Keratinocyte (primary cell): Measurements from ENCODE around the gene RHBDD1. TPM values are rescaled to one million over a fixed set of nuclear protein-coding genes. Genes with fewer than 3 reads are reported as not detected.

Experiments used
- DNase-seq: peaks from one replicate; pipeline ENCODE4 v3.0.0-alpha.2; 2011; ENCODE audit warnings: low read depth, missing footprints, low spot score
- FAIRE-seq: peaks from 2 replicates; lab custom pipeline; 2011; peaks lifted over from hg19 to GRCh38; lab: Jason Lieb, UNC
- H2AFZ ChIP-seq: 2 replicates; pipeline ENCODE4 v1.6.0; 2012; ENCODE audit warnings: low read length, control low read depth, inconsistent platforms; ENCODE audit not compliant: control insufficient read depth
- H3K27ac ChIP-seq: 2 replicates; pipeline ENCODE4 v1.5.1; 2011; ENCODE audit warnings: low read length; ENCODE audit not compliant: control insufficient read depth, insufficient read depth
- H3K27me3 ChIP-seq: 3 replicates; pipeline ENCODE4 v1.6.0; 2011; ENCODE audit warnings: low read length; ENCODE audit not compliant: control insufficient read depth, insufficient read depth; ENCODE audit errors: extremely low read depth
- H3K36me3 ChIP-seq, 2 experiments: 2 replicates in 1 of 2; 3 replicates in 1 of 2; pipeline ENCODE4 v1.5.1; 2011; ENCODE audit warnings: low read length in 2 of 2, mild to moderate bottlenecking in 1 of 2; ENCODE audit not compliant: control insufficient read depth in 2 of 2, insufficient read depth in 2 of 2; ENCODE audit errors: extremely low read depth in 1 of 2
- H3K4me1 ChIP-seq: 3 replicates; pipeline ENCODE4 v1.5.1; 2011; ENCODE audit warnings: low read length; ENCODE audit not compliant: control insufficient read depth, insufficient read depth; ENCODE audit errors: extremely low read depth
- H3K4me2 ChIP-seq: 3 replicates; pipeline ENCODE4 v1.6.0; 2011; ENCODE audit warnings: low read depth, low read length; ENCODE audit not compliant: control insufficient read depth, insufficient read depth; ENCODE audit errors: extremely low read depth
- H3K4me3 ChIP-seq, 3 experiments: fragments of 200-600 bp in 1 of 3; sonication (generic) in 1 of 3; 2 replicates in 2 of 3; 3 replicates in 1 of 3; pipeline ENCODE4 v1.5.1; 2011 to 2016; ENCODE audit warnings: low read length in 3 of 3, mild to moderate bottlenecking in 3 of 3, control low read depth in 2 of 3, inconsistent platforms in 1 of 3, low read depth in 1 of 3, mixed read lengths in 1 of 3, mixed run types in 1 of 3, moderate library complexity in 1 of 3; ENCODE audit not compliant: control insufficient read depth in 2 of 3, insufficient read depth in 2 of 3; ENCODE audit errors: extremely low read depth in 1 of 3
- H3K79me2 ChIP-seq: 2 replicates; pipeline ENCODE4 v1.6.0; 2012; ENCODE audit warnings: low read length; ENCODE audit not compliant: control insufficient read depth, insufficient read depth
- H3K9ac ChIP-seq: 3 replicates; pipeline ENCODE4 v1.6.0; 2011; ENCODE audit warnings: low read length; ENCODE audit not compliant: control insufficient read depth, insufficient read depth; ENCODE audit errors: extremely low read depth
- H3K9me1 ChIP-seq: 3 replicates; pipeline ENCODE4 v1.6.0; 2011; ENCODE audit warnings: low read length; ENCODE audit not compliant: control insufficient read depth, insufficient read depth; ENCODE audit errors: extremely low read depth
- H3K9me3 ChIP-seq: 2 replicates; pipeline ENCODE4 v1.5.1; 2012; ENCODE audit warnings: low read depth, low read length; ENCODE audit not compliant: control insufficient read depth
- H4K20me1 ChIP-seq: 3 replicates; pipeline ENCODE4 v1.6.0; 2011; ENCODE audit warnings: low read length; ENCODE audit not compliant: control insufficient read depth, insufficient read depth; ENCODE audit errors: extremely low read depth
- EZH2 ChIP-seq: IDR thresholded peaks from one replicate; pipeline ENCODE4 v1.6.1; 2012; ENCODE audit warnings: inconsistent platforms, mild to moderate bottlenecking, low read length, moderate library complexity
- dilution Hi-C: fragments of 300-500 bp; cut with MboI; formaldehyde crosslinking; loops from one replicate; pipeline ENCODE4 v1.7.0; 2020; ENCODE audit warnings: low sequenced_read_pairs; ENCODE audit not compliant: extremely low pct_ligation_motif_present
- polyA plus RNA-seq, 5 experiments: library from polyadenylated mRNA; depleted of rRNA in 3 of 5; stranded (reverse) in 3 of 5; stranded (forward) in 1 of 5; unstranded in 1 of 5; fragments of >200 nt; gene quantifications; 1 replicate in 1 of 5; 2 replicates in 3 of 5; 3 replicates in 1 of 5; pipeline versions ENCODE4 v1.2.1 to v1.2.3, GENCODE V29; 2011 to 2012; ENCODE audit warnings: missing spikeins in 2 of 5, low read depth in 1 of 5, low replicate concordance in 1 of 5
- TF ChIP-seq, protein P1 (sequence below), 3 experiments: IDR thresholded peaks in 1 of 3; conservative IDR thresholded peaks in 1 of 3; optimal IDR thresholded peaks in 1 of 3; 2 replicates in 2 of 3; 3 replicates in 1 of 3; pipeline versions ENCODE3 to v1.5.1; 2011; ENCODE audit warnings: low read length in 3 of 3, mild to moderate bottlenecking in 3 of 3, moderate library complexity in 2 of 3, control low read depth in 1 of 3, inconsistent platforms in 1 of 3; ENCODE audit not compliant: insufficient read depth in 2 of 3; ENCODE audit errors: extremely low read depth in 1 of 3

RHBDD1 gene
- polyA plus RNA-seq, 1 donor (not counting 4 experiments of a cell fraction or from before 2014, with no cell fraction given): 27.8 TPM

DNA sequence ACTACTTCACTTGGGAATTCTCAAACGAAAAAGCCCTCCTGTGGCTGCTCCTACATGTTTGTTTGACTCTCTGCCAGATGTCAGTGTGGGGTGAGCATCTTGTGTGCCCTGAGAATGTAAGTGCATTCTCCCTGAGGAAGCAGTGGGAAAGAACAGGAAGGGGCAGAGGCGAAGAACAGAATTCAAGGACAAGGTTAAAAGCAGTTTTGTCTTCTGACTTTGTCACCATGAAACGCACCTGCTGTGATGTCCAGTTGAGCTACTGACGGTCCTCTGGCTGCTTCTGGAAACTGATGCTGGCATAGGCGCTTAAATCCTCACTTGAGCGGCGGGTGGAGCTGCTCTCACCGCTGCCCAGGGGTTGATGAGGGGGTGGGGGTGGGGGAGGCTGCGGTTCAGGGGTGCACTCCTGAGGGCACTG, 41.1 kb upstream of the RHBDD1 start:
- Histone ChIP-seq H3K9me3 (no peaks in the 10 kb centered on the region), H3K9me1 (no peaks in the 10 kb centered on the region), H3K79me2 (peaks cover 91% of the 10 kb centered on the region), H3K9ac (peak overlapping the region; percentile 95), H2AFZ (no peak overlapping the region), H3K36me3 (peaks cover 15 to 21% of the 10 kb centered on the region in 2 experiments), H3K4me2 (peak overlapping the region; percentile 100), H3K4me3 (peak overlapping the region; percentile 51 to 82 (median 82)), H3K27me3 (no peaks in the 10 kb centered on the region), H3K4me1 (peaks cover 49% of the 10 kb centered on the region), H4K20me1 (no peaks in the 10 kb centered on the region), H3K27ac (peak overlapping the region; percentile 95)
- dilution Hi-C loops: no loop called here
- FAIRE-seq (peak; percentile 55), DNase-seq (no peak)
- TF ChIP-seq, protein P1, sequence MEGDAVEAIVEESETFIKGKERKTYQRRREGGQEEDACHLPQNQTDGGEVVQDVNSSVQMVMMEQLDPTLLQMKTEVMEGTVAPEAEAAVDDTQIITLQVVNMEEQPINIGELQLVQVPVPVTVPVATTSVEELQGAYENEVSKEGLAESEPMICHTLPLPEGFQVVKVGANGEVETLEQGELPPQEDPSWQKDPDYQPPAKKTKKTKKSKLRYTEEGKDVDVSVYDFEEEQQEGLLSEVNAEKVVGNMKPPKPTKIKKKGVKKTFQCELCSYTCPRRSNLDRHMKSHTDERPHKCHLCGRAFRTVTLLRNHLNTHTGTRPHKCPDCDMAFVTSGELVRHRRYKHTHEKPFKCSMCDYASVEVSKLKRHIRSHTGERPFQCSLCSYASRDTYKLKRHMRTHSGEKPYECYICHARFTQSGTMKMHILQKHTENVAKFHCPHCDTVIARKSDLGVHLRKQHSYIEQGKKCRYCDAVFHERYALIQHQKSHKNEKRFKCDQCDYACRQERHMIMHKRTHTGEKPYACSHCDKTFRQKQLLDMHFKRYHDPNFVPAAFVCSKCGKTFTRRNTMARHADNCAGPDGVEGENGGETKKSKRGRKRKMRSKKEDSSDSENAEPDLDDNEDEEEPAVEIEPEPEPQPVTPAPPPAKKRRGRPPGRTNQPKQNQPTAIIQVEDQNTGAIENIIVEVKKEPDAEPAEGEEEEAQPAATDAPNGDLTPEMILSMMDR (optimal IDR thresholded peaks at IDR 0.05 in 1 of 3, IDR thresholded peaks at IDR 0.05 in 1 of 3, conservative IDR thresholded peaks at IDR 0.05 in 1 of 3; ENCODE audit: extremely low read depth in 1 of 3, insufficient read depth in 2 of 3, low read length in 3 of 3): no peak
- TF ChIP-seq EZH2: no peak

DNA sequence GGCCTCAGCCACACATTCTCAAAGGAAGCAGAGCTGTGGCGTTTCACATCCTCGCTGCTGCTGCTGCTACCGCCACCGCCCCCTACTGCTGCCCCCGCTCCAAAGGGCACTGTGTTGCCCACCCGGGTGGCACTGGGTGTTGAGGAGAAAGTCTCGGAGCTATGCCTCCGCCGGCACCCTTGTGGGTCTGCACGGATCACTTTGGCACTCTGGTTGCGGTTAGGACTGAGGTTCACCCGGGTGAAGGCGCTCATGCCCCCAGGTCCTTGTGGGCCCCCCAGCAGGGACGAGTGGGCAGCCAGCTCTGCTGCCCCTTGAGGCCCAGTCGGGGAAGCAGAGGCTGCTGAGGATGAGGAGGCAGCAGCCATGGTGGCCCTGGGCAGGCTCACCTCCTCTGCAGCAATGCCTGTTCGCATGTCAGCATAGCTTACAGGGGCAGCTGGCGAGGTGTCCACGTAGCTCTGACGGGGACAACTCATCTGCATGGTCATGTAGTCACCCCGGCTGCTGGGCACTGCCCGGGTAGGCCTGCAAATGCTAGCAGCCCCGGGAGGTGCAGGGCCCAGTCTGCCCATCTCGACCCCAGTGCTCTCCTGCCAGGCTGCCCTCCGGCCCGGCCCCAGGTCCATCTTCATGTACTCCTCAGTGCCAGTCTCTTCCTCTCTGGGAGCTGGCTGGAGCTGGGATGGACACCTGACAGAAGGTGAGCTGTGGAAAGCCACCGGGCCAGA, 40.4 kb upstream of the RHBDD1 start:
- H3K36me3 ChIP-seq: peaks cover 15 to 19% of the 10 kb centered on the region in 2 experiments
- FAIRE-seq (no peak), DNase-seq (no peak)
- H3K9me3 ChIP-seq: no peaks in the 10 kb centered on the region
- H3K9me1 ChIP-seq: no peaks in the 10 kb centered on the region
- no peak for TF ChIP-seq EZH2
- TF ChIP-seq, protein P1 (optimal IDR thresholded peaks at IDR 0.05 in 1 of 3, IDR thresholded peaks at IDR 0.05 in 1 of 3, conservative IDR thresholded peaks at IDR 0.05 in 1 of 3; ENCODE audit: extremely low read depth in 1 of 3, insufficient read depth in 2 of 3, low read length in 3 of 3): no peak
- peaks cover 51% of the 10 kb centered on the region for H3K4me1 ChIP-seq
- peak overlapping the region; percentile 95 for H3K9ac ChIP-seq
- H3K4me3 ChIP-seq: peak overlapping the region; percentile 45 to 82 (median 51)
- H2AFZ ChIP-seq: no peak overlapping the region
- H3K4me2 ChIP-seq: peak overlapping the region; percentile 100
- H4K20me1 ChIP-seq: no peaks in the 10 kb centered on the region
- H3K27me3 ChIP-seq: no peaks in the 10 kb centered on the region
- dilution Hi-C loops: no loop called here
- H3K27ac ChIP-seq: peak overlapping the region; percentile 95
- peaks cover 86% of the 10 kb centered on the region for H3K79me2 ChIP-seq
